22Rv1 (cell line): ENCODE results near the gene RBM25.

Experiments used
- ZFX ChIP-seq: fragments of 450-650 bp; IDR thresholded peaks from 2 replicates; pipeline ENCODE4 v1.6.1; 2017; ENCODE audit warnings: antibody characterized with exemption, borderline replicate concordance
- TF ChIP-seq, protein P1 (sequence below): fragments of 450-650 bp; IDR thresholded peaks from 2 replicates; pipeline ENCODE4 v1.5.1; 2017; ENCODE audit warnings: mild to moderate bottlenecking

GRCh38 chr14:73145371-73145770, 87.0 kb downstream of the RBM25 start:
- TF ChIP-seq, protein P1, sequence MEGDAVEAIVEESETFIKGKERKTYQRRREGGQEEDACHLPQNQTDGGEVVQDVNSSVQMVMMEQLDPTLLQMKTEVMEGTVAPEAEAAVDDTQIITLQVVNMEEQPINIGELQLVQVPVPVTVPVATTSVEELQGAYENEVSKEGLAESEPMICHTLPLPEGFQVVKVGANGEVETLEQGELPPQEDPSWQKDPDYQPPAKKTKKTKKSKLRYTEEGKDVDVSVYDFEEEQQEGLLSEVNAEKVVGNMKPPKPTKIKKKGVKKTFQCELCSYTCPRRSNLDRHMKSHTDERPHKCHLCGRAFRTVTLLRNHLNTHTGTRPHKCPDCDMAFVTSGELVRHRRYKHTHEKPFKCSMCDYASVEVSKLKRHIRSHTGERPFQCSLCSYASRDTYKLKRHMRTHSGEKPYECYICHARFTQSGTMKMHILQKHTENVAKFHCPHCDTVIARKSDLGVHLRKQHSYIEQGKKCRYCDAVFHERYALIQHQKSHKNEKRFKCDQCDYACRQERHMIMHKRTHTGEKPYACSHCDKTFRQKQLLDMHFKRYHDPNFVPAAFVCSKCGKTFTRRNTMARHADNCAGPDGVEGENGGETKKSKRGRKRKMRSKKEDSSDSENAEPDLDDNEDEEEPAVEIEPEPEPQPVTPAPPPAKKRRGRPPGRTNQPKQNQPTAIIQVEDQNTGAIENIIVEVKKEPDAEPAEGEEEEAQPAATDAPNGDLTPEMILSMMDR = no peak
- TF ChIP-seq ZFX = no peak
